Measurements from ENCODE around the gene CELF6.

The CELF6 gene

DNA sequence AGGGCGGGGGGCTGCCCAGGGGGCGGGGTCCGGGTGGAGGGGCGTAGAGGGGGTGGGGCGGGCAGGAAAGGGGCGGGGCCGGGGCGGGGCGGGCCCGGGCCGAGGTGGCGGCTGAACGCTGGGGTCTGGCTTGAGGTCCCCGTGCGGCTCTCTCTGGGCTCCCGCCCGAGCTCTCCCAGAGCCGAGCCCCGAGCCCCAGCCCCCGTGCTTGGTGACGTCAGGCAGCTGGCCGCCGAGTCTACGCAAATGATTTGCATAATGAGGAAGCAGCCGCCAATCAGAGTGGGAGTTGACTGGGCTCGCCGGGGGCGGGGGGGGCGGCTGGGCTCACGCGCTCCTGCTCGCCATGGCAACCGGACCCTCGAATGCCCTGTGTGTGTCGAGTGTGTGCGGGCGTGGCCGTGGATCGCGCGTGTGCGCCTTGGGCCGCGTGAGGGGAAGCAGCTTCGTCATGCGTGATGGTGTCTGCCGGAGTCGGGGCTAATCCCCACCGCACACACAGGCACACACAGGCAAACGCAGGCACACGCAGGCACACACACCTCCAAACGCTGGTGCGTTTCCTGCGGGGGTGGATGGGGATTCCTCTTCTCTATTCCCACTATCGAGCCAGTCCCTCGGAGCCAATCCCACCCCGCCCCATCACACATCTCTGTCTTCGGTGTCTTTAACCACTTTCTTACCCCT lies at the start of gene CELF6:
CELF6 (minus strand) TSS at position 173 of the 687 bp plus-strand sequence. CDS start 283 bp downstream, outside the sequence.
- no peak for DNase-seq

DNA sequence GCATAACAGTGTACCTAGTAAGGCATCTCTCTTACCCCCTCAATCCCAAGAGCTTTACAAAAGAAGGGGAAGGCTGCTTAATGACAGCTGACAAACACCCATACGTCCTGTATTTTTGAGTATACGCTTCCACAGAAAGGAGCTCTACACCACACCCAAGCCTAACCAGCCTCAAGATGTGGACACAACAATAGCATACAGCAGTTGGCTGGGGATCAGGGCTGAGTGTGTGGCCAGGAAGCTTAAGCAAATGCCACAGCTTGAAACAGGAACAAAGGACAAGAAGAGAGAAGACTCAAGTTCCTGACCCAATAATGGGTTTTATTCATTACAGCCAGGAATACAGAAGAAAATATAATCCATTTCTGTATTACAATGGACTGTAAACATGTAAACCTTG lies 48.9 kb upstream of the CELF6 start:
- peak; percentile 86 to 88 for DNase-seq

DNA sequence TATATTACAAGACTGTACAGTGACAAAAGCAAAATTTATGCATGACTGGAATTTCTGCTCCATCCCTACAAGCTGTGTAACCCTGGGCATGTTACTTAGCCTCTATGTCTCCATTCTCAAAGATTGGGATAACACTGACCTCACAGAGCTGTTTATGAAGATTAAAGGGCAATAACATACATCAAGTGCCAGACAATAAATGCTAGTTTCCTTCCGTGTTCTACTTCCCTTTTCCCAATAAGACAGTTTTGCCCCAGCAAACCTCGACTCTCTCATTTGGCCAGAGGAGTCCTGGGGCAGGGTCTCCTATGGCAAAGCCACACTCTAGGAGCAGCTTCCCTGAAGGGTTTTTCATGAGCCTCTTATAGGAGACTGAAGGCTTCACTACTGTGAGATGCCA lies 48.4 kb upstream of the CELF6 start:
- peak; percentile 43 to 47 for DNase-seq

DNA sequence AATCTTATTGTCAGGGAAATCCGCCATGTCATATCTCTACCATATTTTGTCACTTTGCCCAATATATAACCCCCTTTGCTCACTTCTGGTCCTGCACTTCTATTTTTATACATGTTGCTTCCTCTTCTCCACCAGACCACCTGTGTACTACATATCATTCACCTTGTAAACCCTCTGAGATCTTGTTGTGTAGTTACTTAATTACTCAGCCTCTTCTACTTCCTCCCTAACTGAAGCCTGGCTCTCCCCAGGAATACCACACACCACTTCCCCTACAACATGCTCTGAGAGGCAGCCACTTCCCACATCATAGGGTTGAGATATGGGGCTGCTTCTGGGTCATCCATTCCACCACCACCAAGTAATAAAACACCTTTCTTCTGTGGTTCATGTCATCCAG lies 45.9 kb upstream of the CELF6 start:
- DNase-seq, result peak; percentile 77 to 78

DNA sequence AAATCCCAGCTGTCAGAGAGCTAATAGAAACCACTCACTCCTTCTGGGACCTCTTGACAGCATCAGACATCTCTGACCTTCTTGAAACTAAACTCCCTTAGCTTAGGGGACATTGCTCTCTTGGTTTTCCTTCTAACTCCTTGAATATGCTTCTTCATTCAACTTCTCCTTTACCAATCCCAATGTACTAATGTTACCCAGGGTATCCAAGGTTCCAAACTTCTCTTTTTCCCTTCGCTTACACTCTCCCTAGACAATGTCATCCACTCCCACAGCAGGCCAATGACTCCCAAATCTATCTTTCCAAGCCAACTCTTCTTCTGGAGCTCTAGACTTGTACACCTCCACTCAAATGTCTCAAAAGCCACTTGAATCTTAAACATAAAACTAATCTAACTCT lies 41.2 kb upstream of the CELF6 start:
- no peak for DNase-seq

DNA sequence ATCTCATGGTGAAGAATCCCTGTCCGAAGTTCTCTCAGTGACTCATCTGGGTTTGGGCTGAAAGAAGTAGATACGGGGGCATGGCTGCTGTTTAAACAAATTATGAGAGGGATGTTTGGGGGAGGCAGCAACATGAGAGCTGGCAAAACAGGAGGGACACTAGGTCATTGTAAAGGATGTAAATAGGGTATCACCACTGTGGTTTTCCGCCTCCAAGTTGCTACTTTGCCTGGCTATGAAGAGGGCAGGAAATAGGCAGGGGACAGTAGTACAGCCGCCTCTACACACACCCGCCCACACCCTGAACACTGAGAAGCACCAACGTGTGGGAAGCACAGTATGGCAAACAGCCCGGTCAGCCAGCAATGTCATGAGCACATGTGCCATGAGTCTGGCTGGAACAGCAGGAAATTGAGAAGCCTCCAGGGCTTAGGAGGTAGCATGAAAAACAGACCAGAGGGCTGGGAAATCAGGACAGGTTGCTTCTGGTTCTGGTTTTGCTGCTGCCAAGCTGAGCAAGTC lies 38.8 kb upstream of the CELF6 start:
- DNase-seq, result no peak

DNA sequence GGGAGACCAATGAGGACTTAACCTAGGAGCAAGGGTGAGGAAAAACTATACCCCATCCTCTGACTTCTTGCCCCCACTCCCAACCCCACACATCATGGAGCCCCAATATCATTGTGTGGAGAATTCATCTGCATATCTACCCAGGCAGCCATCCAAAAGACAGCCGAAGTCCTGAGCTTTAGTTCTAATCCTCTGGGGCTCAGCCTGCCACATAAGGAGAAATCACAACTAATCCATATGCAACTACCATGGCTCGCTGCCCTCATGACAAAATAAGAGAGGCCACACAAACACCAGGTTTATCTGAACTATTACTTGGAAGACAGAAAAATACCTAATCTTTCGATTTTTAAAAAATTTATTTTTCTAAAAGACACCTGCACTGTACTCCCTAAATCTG lies 38.2 kb upstream of the CELF6 start:
- DNase-seq, result no peak

DNA sequence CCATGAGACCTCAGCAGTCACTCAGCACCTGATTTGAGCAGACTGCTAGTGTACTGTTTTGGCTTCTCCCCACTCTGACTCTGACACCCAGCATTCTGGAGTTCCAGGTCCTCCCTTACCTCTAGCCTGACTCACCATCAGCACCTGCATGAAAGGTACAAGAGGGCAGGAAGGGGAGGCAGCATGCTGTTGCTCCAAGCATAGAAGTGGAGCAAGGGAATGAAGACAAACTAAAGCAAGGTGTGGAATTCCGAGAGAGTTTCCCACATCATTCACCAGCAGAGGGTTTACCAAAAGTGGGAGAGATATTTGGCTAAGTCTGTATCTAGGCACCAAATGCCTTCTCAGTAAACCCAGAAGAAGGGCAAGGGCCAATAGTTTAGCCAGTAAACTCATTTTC lies 34.5 kb upstream of the CELF6 start:
- DNase-seq, result no peak

DNA sequence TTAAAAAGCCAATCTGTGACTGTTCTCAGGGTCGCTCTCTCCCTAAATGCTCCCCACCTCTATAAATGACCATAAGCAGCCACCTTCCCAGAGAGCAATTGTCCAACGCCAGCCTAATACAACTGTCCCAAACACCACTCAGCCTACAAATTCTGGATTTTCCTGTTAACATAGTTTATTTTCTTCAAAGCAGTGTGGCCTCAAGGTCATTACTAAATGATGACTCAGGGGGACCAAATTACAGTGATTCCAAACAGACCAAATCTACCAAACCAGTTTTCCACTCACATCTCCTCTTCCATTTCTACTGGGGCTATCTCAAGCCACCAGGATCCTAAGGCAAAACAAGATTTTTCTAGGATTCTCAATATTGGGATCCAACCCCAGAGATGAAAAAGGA lies 33.3 kb upstream of the CELF6 start:
- DNase-seq, result no peak

DNA sequence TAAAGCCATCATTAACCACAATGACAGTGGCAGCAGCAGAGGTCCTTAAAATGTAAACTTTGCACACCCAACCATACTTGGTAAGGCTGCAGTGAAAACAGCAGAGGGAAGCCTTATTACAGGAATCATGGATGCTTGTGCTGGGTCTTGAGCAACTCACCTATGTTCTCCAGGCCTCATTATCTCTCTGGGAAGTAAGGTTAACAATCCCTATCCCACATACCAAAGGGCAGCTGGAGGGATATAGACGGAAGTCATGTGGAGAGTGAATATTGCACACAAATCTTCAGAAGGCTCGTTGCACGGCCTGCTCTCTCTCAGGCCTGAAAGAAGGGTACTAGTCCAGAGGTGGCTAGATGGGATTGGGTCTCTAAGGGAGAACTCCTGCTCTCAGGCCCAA lies 25.8 kb upstream of the CELF6 start:
- no peak for DNase-seq

DNA sequence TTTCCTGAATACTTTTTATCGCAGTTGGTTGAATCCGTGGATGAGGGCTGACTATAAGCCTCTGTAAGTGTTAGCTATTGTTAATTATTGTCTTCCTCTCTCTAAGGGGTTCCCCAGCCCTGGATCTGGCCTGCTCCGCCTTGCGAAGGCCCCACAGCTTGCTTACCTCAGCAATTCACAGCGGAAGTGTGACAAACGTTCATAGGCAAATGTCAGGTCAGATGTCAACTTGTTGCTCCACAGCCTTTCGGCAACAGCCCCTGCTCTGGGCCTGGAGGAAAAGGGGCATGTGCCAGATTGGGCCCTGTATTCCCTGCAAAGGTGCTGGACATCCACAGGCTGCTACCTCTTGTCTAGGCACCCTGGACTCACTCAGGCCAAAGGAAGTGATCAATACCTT lies 25.3 kb upstream of the CELF6 start:
- DNase-seq, result no peak

DNA sequence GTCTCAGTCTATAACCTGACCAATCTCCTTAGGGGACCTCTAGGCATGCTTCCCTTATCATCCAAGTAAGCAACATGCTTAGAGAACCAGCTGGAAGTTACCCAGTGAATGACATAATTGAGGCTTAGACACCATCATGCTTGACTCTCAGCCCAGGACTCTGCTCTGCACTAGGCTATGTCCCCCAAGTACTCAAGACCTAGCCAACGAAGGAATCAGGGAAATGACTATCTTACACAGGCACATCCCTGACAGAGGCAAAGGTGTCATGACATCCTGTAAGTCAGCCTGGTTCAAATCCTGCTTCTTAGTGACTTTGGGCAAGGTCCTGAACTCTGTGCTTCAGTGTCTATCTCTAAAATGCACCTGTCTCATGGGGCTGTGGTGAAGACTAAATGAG lies 24.6 kb upstream of the CELF6 start:
- no peak for DNase-seq

DNA sequence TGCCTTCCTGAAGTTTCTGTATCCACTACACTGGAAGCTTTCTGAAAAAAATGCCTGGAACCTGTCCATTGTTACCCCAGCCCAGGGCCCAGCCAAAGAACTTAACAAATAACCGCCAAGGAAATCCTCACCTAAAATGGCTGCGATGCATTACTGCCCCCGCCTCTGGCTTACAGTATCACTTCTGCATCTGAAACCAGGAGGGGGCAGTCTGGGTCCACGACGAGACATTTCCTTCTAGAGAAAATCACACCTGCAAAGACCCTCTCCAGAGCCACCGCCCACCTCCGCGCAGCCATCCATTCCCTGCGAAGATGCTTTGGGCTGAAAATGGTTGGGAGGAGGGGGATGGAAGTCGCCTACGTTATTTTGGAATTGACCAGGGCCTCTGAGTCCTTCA lies 22.4 kb upstream of the CELF6 start:
- DNase-seq, result peak; percentile 13 to 27

DNA sequence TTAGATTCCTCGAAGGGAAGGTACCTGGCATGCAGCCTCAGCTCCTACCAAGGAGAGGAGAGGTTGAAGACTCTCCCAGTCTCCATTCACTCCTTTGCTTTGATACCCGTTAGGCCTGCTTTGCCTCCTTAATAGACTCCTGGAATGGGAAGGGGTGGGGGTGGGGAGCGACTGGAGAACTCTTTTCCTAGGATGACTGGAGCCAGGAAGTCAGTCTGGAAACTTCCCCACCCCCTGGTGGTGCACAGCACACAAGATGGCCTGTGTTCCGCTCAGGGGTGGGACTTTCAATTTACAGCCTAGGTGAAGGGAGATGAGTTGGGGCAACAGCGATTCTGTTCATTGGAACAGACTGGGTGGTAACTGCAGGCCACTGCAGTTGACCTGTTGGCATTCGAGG lies 21.4 kb upstream of the CELF6 start:
- DNase-seq, result no peak

DNA sequence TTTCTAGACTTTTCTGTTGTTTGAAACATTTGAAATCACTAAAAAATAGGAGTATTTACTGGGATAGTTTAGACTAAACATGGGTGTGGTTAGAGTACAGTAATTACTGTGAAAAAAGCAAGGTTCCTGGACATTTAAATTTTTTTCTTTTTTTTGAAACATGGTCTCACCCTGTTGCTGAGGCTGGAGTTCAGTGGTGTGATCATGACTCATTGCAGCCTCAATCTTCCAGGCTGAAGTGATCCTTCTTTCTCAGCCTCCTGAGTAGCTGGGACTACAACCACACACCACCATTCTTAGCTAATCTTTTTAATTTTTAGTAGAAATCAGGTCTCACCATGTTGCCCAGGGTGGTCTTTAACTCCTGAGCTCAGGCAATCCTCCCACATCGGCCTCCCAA lies 20.4 kb upstream of the CELF6 start:
- DNase-seq, result no peak

DNA sequence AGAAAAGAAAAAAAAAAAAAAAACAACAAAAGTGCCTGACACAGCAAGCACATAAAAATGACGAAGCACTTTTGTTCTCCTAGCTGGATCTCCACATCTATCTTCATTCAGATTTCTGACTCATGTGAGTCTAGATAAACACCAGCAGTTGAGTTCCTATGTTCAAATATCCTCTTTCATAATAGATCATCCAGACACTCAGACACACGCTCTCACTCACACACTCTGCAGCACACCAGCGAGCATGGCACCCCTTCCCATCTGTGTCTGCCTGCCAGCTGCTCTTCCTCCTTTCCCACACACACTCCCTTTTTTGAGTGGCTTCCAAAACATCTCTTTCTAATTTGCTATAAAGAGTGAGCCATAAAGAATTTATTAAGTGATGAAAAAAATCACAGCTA lies 19.8 kb upstream of the CELF6 start:
- DNase-seq, result peak; percentile 21 to 62

DNA sequence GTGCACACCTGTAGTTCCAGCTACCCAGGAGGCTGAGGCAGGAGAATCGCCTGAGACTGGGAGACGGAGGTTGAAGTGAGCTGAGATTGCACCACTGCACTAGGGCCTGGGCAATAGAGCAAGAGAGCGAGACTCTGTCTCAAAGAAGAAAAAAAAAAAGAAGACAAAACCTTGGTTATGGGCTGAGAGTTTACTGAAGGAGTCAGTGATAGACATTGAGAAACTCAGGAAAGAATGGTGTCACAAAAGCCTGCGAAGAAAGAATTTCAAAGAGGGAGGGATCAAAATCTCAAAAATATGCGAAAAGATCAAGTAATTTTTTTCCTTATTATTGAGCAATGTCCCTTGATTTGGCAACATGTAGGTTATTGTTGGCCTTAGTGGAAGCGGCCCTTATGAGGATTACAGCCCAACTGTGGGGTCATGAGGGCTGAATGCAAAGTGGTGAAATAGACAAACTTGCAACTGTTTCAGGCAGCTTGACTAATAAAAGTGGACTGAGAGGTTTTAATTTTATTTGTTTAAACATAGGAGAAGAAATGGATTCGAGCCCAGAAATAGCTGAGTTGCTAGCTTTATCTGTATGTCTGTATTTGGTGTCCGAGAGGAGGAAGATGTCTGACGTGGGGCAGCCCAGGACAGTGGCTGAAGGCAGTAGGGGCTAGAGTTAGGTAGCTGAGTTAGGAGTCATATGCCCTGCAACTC lies 18.8 kb upstream of the CELF6 start:
- DNase-seq, result peak; percentile 30 to 34

DNA sequence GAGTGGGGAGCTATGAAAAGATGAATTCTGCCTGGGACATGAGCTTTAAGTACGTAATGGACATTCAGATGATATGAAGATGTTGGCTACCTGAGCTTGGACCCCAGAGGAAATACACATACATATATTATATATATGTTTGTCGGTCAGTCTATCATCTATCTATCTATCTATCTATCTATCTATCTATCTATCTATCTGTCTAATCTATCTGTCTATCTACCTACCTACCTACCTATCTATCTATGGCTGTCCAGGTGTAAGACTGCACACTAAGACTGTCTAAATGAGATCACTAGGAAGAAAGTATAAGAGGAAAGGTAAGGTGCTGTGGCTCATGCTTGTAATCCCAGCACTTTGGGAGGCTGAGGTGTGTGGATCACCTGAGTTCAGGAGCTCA lies 18.2 kb upstream of the CELF6 start:
- no peak for DNase-seq

DNA sequence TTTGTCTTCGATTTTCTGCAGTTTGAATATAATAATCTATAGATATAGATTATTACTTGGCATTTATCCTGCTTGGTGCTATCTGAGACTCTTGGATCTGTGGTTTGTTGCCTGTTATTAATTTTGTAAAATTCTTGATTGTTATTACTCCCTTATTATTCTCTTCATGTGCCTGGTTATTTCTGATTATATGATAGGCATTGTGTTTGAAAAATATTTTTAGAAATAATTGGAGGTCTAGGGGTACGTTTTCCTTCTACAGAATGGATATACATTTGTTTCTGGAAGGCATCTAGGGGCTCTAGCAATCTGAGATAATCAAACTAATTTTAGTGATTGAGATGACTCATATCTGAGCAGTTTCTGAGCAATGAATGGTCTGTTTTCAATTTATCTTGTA lies 14.9 kb upstream of the CELF6 start:
- DNase-seq, result no peak

DNA sequence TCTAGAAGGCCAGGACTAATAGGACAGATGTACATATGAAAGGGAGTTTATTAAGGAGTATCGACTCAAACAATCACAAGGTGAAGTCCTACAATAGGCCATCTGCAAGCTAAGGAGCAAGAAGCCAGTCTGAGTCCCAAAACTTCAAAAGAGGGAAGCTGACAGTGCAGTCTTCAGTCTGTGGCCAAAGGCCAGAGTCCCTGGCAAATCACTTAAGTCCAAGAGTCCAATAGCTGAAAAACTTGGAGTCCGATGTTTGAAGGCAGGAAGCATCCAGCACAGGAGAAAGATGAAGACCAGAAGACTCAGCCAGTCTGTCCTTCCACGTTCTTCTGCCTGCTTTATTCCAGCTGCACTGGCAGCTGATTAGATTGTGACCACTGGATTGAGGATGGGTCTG lies 11.1 kb upstream of the CELF6 start:
- DNase-seq, result no peak

DNA sequence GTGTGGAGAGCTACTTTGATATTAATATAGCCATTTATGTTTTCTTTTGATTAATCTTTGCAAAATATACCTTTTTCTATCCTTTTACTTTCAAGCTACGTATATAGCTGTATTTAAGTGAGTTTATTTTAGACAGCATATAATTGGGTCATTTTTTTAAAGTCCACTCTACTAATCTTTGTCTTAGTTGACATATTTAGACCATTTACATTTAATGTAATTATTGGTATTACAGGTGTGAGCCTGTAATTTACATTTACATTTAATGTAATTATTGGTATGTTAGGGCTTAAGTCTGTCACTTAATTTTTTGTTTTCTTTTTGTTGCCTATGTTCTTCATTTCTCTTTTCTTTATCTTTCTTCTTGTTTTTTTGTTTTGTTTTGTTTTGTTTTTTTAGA lies 3.8 kb upstream of the CELF6 start:
- no peak for DNase-seq

DNA sequence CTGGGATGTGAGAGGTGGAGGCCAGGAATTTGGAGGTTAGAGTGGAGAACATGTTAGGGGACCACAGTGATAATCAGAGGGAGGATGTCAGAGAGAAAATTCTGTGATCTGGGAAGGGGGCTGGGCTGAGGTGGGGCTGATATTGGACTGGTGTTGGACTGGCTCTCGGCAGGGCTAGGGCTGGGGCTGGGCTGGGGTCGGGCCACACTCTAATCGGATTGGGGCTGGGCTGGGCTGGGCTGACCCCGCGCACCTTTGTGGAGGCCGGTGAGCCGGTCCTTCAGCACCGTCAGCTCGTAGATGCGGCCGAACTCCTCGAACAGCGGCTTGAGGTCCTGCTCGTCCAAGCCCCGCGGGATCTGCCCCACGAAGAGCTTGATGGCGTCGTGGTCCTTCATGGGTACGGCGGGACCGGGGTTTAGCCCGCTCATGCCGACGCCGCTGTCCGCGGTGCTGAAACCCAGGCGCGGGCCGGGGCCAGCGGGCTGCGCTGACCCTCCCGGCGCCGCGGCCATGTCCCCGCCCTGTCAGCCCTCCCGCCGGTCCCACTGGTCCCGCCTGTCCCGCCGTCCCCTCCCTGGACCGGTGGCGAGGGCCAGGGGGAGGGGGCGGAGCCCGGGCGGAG lies 485 bp downstream of the CELF6 start:
- no peak for DNase-seq

DNA sequence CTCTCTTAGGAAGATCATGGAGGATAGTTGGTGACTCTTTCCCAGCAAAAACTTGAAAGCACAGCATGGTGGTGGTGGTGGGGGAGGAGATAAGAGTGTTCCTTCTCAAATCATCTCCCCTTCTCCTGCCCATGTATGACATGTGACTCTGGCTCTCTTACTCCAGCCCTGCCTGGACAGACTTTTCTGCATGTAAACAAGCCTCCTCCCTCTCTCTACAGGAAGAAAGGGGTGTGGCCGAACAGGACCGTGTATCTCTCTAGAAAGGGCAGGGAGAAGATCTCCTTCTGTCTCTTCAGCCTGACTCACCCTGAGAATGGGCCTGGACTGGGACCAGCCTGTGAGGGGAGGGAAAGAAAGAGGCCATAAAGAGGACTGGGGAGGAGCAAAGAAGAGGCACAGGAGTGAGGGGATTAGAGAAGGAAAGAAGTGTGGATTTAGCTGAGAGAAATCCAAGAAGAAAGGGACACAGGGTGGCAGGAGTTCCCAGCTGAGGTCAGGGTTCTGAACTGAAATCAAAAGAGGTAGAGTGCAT lies 1.5 kb downstream of the CELF6 start:
- no peak for DNase-seq
